Left ventricle myocardium inferior (tissue), 1 donor: Measurements from ENCODE around the gene DTD1. TPM values are rescaled to one million over a fixed set of nuclear protein-coding genes. Genes with fewer than 3 reads are reported as not detected.

Experiments
- DNase-seq: peaks from one replicate; pipeline ENCODE4 v3.0.0-alpha.2; 2020
- H3K27ac ChIP-seq: fragments of 200-600 bp; replicated peaks from 2 replicates; pipeline ENCODE4 v1.8.0; 2021
- H3K27me3 ChIP-seq: fragments of 200-600 bp; 2 replicates; pipeline ENCODE4 v1.8.0; 2021; ENCODE audit warnings: low read depth
- H3K36me3 ChIP-seq: fragments of 200-600 bp; 2 replicates; pipeline ENCODE4 v1.8.0; 2021
- H3K4me1 ChIP-seq: fragments of 200-600 bp; 2 replicates; pipeline ENCODE4 v1.8.0; 2021
- H3K4me3 ChIP-seq: fragments of 200-600 bp; 2 replicates; pipeline ENCODE4 v1.8.0; 2021; ENCODE audit warnings: mild to moderate bottlenecking, moderate library complexity
- H3K9me3 ChIP-seq: fragments of 200-600 bp; replicated peaks from 2 replicates; pipeline ENCODE4 v1.8.0; 2021
- intact Hi-C: fragments of 100-400 bp; cut with micrococcal nuclease; formaldehyde crosslinking; loops from one replicate; pipeline ENCODE4 v1.11.0; 2022
- total RNA-seq: library from RNA; stranded (reverse); fragmentation: NEBNext Ultra II Directional; extraction: Animal tissue kit (Norgen Biotek cat#: 25700); gene quantifications from one replicate; pipeline ENCODE4 v1.2.1, GENCODE V29; 2021
- TF ChIP-seq, protein P1 (sequence below): fragments of 200-600 bp; IDR thresholded peaks from 2 replicates; pipeline ENCODE4 v1.8.0; 2021; ENCODE audit warnings: antibody characterized with exemption, mild to moderate bottlenecking, borderline replicate concordance
- donor health status: DM: no; HTN: yes; CAD: no; lungs with severe emphysema.

The DTD1 gene
- total RNA-seq, 1 donor from 2014 or later: 12.2 TPM

- intact Hi-C loops: no loop called here
- H3K27me3 ChIP-seq: no peaks in the 10 kb centered on the region
- H3K4me3 ChIP-seq: no peak overlapping the region
- DNase-seq: no peak
- H3K4me1 ChIP-seq: peaks cover 22% of the 10 kb centered on the region
- TF ChIP-seq, protein P1, sequence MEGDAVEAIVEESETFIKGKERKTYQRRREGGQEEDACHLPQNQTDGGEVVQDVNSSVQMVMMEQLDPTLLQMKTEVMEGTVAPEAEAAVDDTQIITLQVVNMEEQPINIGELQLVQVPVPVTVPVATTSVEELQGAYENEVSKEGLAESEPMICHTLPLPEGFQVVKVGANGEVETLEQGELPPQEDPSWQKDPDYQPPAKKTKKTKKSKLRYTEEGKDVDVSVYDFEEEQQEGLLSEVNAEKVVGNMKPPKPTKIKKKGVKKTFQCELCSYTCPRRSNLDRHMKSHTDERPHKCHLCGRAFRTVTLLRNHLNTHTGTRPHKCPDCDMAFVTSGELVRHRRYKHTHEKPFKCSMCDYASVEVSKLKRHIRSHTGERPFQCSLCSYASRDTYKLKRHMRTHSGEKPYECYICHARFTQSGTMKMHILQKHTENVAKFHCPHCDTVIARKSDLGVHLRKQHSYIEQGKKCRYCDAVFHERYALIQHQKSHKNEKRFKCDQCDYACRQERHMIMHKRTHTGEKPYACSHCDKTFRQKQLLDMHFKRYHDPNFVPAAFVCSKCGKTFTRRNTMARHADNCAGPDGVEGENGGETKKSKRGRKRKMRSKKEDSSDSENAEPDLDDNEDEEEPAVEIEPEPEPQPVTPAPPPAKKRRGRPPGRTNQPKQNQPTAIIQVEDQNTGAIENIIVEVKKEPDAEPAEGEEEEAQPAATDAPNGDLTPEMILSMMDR: no peak
- no peaks in the 10 kb centered on the region for H3K9me3 ChIP-seq
- H3K36me3 ChIP-seq: peaks cover 21% of the 10 kb centered on the region
- no peak overlapping the region for H3K27ac ChIP-seq
Observed at GRCh38 chr20:18571578-18571977, 16.3 kb upstream of the DTD1 start.

- Histone ChIP-seq H3K9me3 (no peaks in the 10 kb centered on the region), H3K27ac (no peak overlapping the region), H3K27me3 (no peaks in the 10 kb centered on the region), H3K36me3 (no peaks in the 10 kb centered on the region), H3K4me3 (no peak overlapping the region), H3K4me1 (no peaks in the 10 kb centered on the region)
- intact Hi-C loops: no loop called here
- DNase-seq: no peak
- TF ChIP-seq, protein P1: no peak
Observed at GRCh38 chr20:18577942-18578341, 9.9 kb upstream of the DTD1 start.

DNA sequence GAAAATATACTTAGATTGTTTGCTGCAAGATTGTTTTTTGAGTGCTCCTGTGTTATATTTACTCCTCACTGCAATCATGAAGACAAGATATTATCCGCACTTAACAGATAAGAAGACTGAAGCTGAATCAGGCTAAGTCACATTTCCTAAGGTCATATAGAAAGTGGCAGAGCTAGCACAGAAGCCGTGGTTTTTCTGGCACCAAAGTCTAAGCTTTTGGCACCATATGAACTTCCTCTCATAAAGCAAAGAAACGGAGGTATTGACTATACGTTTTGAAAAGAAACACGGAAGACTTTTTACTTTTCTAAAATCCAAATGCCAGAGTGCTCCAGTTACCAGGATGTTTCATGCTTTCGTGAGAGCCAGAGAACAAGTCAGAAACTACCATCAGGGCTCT, 9.3 kb upstream of the DTD1 start:
- no peak for DNase-seq
- H3K4me3 ChIP-seq: no peak overlapping the region
- no peaks in the 10 kb centered on the region for H3K4me1 ChIP-seq
- H3K36me3 ChIP-seq: no peaks in the 10 kb centered on the region
- intact Hi-C loops: no loop called here
- no peak overlapping the region for H3K27ac ChIP-seq
- no peaks in the 10 kb centered on the region for H3K9me3 ChIP-seq
- TF ChIP-seq, protein P1: no peak
- no peaks in the 10 kb centered on the region for H3K27me3 ChIP-seq

GRCh38 chr20:18580012-18580411, 7.8 kb upstream of the DTD1 start:
- Histone ChIP-seq H3K4me3 (no peak overlapping the region), H3K27me3 (no peaks in the 10 kb centered on the region), H3K9me3 (no peaks in the 10 kb centered on the region), H3K27ac (no peak overlapping the region), H3K4me1 (no peaks in the 10 kb centered on the region), H3K36me3 (no peaks in the 10 kb centered on the region)
- no peak for DNase-seq
- intact Hi-C loops: no loop called here
- TF ChIP-seq, protein P1: no peak

DNA sequence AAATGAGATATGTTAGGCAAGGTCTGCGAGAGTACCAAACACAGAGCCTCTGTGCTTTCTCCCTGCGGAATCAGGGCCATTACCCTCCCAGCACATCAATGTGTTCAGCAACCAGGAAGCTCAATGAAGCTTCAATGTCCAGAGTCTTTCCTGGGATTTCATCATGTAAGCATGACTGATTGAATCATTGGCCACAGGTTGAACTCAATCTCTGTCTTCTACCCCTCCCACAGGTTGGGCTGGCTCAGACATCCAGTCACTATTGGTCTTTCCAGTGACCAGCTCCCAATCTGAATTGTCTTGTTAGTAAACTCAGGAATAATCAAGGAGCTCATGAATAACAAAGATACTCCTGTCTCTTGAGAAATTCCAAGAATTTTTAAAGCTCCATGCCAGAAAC, 2.7 kb upstream of the DTD1 start:
- Histone ChIP-seq H3K9me3 (peaks cover 6% of the 10 kb centered on the region), H3K4me3 (no peak overlapping the region), H3K27ac (no peak overlapping the region), H3K4me1 (peaks cover 17% of the 10 kb centered on the region), H3K27me3 (no peaks in the 10 kb centered on the region), H3K36me3 (no peaks in the 10 kb centered on the region)
- DNase-seq: no peak
- intact Hi-C loops: no loop called here
- TF ChIP-seq, protein P1: no peak

DNA sequence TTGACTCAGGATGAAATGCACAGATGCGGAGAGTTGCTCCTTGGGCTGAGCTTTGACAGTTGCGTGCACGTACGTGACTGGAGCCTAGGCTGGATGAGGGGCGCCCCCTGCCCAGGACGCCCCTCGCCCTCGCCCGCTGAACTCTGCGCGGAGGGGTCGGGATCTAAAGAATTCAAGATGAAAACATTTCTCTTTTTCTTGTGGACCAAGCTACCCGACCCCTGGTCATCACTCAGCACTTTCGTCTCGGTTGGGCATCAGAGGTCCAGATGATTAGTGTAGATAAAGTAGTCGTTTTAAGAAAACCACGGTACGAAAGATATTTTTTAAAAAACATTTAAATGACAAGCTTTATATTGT, 700 bp downstream of the DTD1 start:
- Histone ChIP-seq H3K9me3 (peaks cover 6% of the 10 kb centered on the region), H3K36me3 (no peaks in the 10 kb centered on the region), H3K27ac (peak overlapping the region; percentile 86), H3K4me1 (peaks cover 17% of the 10 kb centered on the region), H3K27me3 (no peaks in the 10 kb centered on the region), H3K4me3 (peak overlapping the region; percentile 91)
- DNase-seq: no peak
- TF ChIP-seq, protein P1: no peak
- intact Hi-C loops: no loop called here
